ENCODE data around the gene SAPCD2. TPM values are rescaled to one million over a fixed set of nuclear protein-coding genes. Genes with fewer than 3 reads are reported as not detected.

The SAPCD2 gene
- total RNA-seq, 1 experiment from 2014 or later: 28.5 TPM

DNA sequence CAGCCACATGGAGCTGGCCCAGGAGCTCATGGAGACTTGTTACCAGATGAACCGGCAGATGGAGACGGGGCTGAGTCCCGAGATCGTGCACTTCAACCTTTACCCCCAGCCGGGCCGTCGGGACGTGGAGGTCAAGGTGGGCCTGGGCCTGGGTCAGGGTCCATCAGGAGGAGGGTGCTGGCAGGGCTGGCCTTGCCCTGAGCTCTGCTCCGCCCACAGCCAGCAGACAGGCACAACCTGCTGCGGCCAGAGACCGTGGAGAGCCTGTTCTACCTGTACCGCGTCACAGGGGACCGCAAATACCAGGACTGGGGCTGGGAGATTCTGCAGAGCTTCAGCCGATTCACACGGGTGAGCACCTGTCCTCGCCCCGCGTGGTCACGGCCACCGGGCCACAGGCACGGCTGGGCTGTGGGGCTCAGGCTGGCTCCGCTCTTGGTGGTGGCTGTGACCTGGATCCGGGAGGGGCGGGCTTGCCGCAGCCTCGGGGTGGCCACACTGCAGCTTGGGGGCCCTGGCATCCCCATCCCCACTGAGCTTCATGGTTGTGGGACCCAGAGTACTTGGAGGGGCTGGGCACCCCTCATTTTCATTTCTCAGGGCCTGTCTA, 37.1 kb upstream of the SAPCD2 start:
- DNase-seq (ENCODE audit: low read depth): no peak

DNA sequence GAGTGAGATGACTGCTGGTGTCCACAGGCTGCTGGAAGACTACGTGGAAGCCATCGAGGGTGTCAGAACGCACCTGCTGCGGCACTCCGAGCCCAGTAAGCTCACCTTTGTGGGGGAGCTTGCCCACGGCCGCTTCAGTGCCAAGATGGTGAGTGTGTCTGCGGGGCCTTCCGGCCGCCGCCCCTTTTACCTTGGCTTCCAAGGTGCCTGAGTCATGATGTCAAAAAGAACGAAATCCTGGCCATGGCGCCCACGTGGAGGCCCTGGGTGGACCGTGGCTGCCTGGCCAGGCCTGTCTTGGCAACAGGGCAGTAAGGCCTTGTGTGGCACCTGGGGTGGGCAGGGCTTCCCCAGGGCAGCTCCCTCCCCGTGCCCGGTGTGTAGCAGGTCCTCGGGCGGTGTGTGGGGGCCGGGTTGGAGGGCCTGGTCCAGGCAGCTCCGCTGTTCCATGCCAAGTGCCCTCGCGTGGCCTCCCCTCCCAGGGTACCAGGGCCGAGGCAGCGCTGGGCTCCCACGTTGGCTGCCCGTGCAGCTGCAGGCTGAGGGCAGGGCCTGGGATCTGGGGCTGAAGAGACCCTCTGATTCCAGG, 36.4 kb upstream of the SAPCD2 start:
- DNase-seq (ENCODE audit: low read depth): no peak

GRCh38 chr9:137105814-137106661, 35.7 kb upstream of the SAPCD2 start:
- DNase-seq (ENCODE audit: low read depth): no peak

GRCh38 chr9:137103206-137103999, 33.0 kb upstream of the SAPCD2 start:
- DNase-seq (ENCODE audit: low read depth): no peak

DNA sequence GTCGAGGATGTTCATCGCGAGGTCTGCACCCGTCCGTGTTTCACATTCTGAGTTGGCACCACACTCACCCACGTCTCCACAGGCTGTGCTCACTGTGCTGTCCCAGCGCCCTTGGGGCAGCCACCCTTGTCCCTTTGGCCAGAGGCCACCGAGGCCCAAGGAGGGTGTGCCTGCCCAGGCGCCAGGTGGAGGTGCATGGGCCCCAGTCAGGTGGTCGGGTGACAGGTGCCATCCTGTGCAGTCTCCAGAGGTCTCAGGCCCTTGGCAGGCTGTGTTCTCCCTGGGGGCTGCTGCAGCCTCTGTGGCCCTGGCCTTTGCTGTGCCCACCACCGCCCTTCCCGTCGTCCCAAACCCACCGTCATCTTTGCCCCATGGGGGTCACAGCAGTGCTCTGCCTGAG, 28.9 kb upstream of the SAPCD2 start:
- DNase-seq (ENCODE audit: low read depth): no peak

DNA sequence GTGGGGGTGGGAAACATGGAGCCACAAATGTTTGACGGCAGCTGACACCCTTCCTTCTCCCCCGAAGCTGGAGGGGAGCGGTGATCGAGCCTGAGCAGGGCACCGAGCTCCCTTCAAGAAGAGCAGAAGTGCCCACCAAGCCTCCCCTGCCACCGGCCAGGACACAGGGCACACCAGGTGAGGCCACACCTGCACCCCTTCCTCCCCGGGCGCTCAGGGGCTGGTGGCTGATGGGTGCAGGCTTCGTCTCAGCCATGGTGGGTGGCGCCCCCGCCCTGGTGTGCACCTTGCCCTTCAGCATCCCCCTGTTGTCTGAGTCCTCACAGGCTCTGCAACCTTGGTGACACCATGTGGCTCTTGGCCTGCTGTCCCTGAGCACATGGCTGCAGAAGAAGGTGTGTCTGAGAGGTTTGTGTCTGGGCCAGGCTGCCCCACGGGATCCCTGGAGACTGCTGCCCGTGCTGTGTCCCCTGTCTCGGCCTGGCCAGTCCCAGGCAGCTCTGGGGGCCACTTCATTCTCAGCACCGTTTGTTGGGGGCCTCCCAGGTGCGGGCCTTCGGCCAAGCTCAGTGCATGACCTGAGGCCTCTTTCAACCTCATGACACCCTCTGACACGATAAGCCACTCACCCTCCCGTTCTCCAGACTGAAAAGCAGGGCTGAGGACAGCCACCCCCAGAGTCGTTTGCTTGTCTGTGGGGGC, 27.6 kb upstream of the SAPCD2 start:
- DNase-seq (ENCODE audit: low read depth): no peak

GRCh38 chr9:137096785-137097546, 26.6 kb upstream of the SAPCD2 start:
- DNase-seq (ENCODE audit: low read depth): no peak

DNA sequence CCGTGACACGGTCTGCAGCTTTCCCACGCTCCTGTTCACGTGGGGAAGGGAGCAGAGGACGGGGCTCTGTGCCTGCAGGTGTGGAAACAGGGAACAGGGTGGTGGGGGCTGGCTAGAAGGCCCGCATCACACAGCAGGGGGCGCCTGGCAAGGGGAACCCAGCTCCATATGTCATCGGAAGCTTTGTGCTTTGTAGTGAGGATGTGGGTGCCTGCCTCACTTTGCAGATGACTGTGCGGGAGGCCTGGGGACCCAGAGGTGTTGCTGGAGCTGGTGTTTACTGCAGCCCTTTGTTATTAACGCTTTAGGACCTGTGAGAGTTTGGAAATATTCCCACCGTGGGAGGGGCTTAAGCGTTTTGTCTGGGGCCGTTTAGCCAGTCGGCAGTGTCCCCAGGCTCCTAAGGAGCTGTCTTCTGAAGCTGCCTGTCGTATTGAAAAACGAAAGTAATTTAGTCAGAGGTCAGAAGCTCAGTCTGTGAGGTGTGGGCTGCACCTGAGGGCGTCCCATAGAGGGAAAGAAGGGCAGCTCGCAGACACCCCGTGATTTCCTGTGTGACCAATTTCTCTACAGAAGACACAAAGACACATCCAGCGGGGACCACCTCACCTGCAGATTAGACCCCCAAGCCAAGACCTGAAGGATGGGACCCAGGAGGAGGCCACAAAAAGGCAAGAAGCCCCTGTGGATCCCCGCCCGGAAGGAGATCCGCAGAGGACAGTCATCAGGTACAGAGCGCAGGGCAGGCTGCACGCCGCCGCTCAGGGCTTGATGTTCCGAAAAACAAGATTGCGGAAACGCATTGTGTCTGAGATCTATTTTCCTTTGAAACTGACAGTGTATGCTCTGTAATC, 25.5 kb upstream of the SAPCD2 start:
- DNase-seq (ENCODE audit: low read depth): no peak

GRCh38 chr9:137089232-137089947, 19.0 kb upstream of the SAPCD2 start:
- no peak for DNase-seq (ENCODE audit: low read depth)

DNA sequence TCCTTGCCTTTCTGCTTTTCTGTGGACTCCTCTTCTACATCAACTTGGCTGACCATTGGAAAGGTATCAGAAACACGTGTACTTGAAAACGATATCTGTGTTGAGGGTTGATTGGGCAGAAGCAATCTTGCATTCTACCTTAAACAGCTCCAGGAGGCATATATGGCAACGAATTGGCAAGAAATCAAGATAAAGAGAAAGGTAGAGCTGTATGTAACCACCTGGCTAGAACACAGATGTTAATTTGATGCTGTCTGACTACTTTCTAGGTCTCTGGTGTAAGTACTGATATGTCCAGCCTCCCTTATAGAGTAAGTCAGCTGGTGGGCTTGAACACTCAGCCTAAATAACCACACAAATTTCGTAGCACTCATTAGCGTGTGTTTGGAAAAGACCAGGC, 17.8 kb upstream of the SAPCD2 start:
- DNase-seq (ENCODE audit: low read depth): no peak

- DNase-seq (ENCODE audit: low read depth): no peak
These were observed 17.1 kb upstream of the SAPCD2 start for GRCh38 chr9:137087409-137087925.

DNA sequence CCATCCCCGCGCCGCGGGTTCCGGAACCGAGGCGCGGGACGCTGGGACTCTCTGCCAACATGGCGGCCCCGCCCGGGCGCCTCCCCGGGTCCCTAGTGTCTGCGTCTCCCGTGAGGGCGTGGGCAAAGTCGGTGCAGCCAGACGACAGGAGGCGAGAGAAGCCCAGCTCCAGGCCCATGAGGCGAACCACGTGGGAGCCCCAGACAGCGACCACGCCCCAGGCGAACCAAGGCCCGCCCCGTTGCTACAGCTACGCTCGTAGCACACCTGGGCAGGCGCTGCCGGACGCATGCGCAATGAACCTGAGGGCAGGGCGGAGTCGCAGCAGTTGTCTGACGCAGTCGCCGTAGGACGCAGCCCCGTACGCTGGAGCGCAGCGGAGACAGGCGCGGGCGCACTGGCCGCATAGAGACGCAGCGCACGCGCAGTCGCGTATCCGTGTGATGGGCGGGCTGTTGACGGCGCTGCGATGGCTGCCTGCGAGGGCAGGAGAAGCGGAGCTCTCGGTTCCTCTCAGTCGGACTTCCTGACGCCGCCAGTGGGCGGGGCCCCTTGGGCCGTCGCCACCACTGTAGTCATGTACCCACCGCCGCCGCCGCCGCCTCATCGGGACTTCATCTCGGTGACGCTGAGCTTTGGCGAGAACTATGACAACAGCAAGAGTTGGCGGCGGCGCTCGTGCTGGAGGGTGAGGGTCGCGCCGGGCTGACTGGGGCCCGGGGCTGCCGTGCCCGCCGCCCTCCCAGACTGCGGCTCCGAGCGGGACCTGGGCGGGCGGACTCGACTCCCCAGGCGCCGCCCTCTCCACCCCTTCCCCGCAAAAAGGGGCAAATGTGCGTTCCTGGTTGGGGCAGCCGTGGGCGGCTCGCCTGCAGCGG, 16.4 kb upstream of the SAPCD2 start, which contains the start of gene MAN1B1:
Gene MAN1B1 (plus strand): TSS at position 455 of the 878 bp plus-strand sequence. CDS start 15 bp downstream, at position 470.
- DNase-seq (ENCODE audit: low read depth): peak; percentile 99

DNA sequence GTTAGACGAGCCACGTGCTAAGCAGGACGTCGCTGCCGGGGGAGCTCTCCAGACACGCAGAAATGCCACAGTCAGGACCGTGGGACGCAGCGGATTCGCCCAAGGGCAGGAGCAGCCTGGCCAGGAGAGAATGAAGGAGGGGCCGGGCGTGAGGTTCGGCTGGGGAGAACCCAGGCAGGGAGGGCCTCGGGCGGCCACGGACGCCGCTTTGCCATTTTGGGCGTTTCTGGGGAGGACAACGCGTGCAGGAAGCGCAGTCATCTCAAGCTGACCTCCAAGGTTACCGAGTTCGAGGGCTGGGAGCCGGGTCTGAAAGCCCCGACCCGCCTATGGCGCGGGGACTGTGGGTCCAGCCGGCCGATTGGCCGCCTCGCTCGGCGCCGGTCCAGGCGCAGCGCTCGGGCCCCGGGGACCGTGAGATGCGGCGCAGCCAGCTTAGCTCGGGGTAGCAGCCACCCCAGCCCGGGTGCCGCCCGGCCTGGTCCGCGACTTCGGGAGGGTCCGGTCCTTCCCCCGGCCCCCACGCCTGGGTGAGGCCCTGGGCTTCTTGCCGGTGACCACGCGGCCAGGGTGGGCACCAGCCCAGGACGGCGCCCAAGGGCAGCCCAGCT, 15.7 kb upstream of the SAPCD2 start:
- DNase-seq (ENCODE audit: low read depth): peak; percentile 76

DNA sequence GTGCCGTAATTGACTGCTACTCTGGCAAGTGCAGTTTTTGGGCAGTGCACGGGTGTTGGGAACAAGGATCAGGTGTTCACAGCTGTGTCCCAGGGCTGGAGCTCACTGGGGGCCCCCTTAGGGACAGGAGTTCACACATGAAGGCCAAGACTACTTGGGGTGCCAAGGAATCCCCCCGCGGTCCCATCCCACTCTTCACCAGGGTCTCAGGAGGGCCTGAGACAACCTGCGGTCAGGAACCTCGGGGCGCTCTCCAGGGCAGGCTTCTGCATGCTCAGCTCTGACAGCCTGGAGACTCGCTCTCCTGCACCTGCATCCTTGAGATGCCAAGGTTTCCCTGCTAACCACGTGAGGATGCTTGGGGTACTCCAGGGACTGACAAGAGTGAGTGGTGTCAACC, 14.2 kb upstream of the SAPCD2 start:
- no peak for DNase-seq (ENCODE audit: low read depth)

DNA sequence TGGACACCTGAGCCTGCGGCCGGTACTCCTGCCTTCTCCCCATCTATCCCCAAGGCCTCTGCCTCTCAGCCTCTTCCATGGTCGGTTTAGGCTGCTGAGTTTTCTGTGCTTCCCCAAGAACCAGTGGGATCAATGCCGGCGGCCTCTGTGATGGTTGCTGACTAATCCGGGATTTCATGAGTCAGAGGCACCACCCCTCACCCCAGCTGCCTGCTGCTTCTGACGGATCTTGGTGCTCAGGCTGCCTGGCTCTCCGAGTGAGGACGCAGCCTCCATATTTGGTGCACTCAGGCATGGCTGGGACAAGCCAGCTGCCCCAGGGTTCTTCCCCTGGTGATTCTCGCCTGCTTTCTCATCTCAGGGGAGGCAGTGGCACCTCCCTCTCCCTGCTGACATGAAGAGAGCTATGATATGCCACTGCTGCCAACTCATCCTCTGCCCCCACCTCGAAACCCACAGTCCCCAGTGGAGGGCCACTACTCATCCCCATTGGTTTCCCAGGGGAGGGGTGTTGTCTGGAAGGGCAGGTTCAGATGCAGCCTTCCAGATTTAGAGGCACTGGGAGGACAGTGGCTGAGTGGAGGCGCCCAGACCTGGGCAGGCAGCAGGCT, 13.1 kb upstream of the SAPCD2 start:
- peak; percentile 98 for DNase-seq (ENCODE audit: low read depth)

DNA sequence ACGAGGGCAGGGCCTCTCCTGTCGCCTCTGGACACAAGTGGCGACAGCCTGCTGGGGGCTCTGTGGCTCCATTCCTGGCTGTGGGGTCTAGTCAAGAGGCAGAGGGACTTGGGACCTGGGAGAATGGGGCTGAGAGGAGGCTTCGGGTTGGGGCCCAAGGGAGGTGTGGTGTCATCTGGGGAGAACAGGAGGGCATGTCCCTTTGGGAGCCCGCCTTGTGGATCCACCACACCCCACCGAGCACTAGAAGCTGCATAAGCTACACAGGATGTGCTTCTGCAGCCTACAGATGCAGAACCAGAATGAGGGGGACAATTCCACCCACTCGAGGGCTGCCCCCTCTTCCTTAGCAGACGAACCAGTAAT, 12.6 kb upstream of the SAPCD2 start:
- DNase-seq (ENCODE audit: low read depth): no peak
